DND-41 (cell line): Measurements from ENCODE around the gene SLAIN1.

Experiments
- CTCF ChIP-seq: IDR thresholded peaks from 2 replicates; pipeline ENCODE4 v1.5.1; 2012; ENCODE audit warnings: borderline replicate concordance, low read length, moderate library complexity, mild to moderate bottlenecking; ENCODE audit not compliant: poor library complexity, severe bottlenecking; ENCODE audit errors: extremely low read depth
- EZH2 ChIP-seq: IDR thresholded peaks from 3 replicates; pipeline ENCODE4 v1.6.1; 2012; ENCODE audit warnings: borderline replicate concordance, low read depth, mild to moderate bottlenecking, moderate library complexity, low read length, inconsistent platforms; ENCODE audit not compliant: severe bottlenecking

DNA sequence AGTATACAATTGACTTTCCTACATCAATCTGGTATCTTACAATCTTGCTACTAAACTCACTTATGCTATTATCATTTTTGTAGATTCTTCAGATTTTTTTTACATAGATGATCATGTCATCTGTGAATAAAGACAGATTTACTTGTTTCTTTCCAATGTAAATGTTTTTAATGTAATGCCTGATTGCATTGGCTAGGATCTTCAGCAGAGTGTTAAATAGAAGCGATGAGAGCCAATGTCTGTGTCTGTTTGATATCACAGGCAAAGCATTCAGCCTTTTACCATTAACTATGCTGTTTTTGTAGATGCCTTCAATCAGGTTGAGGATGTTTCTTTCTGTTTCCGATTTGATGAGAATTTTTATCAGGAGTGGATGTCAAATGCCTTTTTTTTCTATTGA is 19.2 kb downstream of the SLAIN1 start:
- TF ChIP-seq CTCF, result no peak
- no peak for TF ChIP-seq EZH2
